ENCODE data around the gene TCF4.

The TCF4 gene

GRCh38 chr18:55404136-55404830, 183.7 kb downstream of the TCF4 start:
- no peak for DNase-seq

DNA sequence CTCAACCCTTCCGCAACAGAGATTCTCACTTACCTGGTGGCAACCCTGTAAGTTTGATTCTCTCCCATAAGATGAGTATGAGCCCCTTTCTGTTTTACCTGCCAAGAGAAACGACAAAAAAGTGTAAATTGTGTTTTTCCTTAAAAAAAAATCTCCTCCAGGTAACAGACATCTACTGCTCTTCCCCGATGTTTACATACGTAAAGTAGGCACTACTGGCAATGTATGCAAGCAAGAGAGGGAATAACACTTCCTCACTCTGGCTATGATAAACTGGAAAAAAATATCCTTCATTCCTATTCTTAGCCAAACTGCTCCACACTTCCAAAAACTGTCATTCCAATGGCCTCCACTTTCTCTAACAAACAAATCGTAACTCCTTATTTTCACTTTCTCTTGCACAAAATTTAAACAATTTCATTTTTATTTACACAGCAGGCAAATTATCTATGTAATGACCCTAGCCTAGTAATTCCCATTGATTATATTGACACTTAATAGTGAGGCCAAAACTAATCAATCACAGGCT, 184.5 kb downstream of the TCF4 start:
- no peak for DNase-seq

DNA sequence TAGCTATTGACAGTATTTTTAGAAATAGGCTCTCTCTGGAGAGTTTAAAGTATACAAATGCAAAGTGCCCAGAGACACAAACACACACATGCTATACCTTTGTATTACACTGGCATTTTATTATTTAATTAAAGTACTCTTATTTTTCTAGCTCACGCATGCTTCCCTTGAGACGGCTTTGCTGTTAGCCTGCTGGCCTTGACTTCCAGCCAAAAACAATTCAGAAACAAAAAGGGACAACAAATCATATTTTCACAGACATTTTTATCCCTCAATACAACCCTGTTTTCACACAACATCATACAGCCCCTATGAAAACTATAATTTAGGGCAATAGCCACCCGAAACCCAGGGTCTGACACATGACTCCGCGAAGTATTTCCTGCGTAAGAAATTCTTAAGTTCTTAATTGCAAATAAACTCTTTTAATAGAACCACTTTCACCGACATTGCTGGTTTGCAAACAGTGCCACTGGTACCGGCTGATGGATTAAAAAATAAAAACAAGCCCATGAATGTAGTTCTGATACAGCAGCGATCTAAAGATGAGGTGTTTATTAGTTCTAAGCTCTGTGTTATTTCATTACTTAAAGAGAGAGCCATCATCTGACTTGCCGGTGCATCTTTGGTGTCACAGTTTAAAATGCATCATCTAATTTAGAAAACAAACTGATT, 185.1 kb downstream of the TCF4 start:
- DNase-seq: peak; percentile 30

- DNase-seq: peak; percentile 91
These were observed 186.3 kb downstream of the TCF4 start for GRCh38 chr18:55401638-55402191.

GRCh38 chr18:55400590-55401541, 187.1 kb downstream of the TCF4 start:
- peak; percentile 35 for DNase-seq

GRCh38 chr18:55400081-55400480, 187.9 kb downstream of the TCF4 start:
- DNase-seq: no peak

DNA sequence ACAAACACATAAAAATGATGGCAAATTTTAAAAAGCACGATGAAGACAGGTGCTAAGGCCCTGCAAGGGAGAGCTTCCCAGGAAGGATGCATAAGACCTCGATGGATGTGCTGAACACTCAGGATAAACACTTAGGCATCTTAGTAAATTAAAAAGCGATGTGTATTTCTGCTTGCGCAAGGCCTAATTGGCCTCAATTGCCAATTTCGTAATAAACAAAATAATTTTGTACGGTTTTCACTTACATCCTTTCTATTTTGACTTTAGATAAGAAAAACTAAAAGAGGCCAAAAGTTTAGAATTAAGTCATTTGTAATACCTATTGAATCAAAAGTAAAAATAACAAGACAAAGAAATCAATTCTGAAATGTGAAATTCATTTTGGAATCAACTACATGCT, 189.1 kb downstream of the TCF4 start:
- DNase-seq: no peak

GRCh38 chr18:55396979-55397378, 191.0 kb downstream of the TCF4 start:
- no peak for DNase-seq

DNA sequence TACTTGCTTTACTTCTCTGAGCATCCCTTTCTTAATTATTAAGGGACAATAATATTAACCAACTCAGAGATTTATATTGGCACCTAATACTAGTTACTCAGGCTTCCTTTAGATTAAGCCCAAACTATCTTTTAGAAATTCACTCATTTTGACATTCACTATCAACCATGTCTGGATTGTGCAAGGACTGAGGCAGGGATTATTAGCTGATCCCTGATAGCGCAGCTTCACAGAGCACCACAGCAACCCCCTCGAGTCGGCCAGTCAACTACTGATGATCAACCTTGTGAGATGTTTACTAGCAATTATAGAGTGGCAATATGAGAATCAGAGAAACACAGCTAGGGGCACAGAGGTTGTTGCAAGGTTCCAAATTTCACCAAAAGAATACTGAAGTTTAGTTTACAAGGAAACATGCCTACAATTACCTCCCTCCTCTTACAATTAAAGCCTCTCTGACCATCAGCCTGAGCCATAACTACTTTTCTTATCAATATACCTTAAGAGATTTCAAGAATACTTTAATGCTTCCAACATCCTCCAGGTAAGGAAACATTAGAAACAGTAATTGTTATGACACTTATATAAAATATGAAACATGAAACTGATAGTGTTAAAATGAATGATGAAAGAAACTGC, 191.6 kb downstream of the TCF4 start:
- no peak for DNase-seq

GRCh38 chr18:55395799-55396198, 192.2 kb downstream of the TCF4 start:
- DNase-seq: no peak

DNA sequence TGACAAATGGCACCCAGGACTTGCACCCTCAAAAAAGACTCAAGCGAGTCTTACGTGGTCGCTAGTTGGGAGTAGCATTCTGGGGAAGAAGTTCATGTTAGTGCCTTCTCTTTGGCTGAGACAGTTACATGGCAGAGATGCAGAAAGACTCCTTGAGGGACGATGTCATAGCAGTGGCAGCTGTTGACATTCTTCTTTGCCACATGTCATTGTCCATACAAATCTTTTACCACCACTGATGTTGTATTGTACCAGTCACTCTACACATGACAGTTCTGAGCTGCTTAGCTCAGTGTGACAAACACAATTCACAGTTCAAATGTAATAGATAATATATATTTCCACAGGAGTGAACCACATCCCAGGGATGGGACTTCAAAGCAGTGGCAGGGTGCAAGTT, 197.1 kb downstream of the TCF4 start:
- peak; percentile 20 for DNase-seq

DNA sequence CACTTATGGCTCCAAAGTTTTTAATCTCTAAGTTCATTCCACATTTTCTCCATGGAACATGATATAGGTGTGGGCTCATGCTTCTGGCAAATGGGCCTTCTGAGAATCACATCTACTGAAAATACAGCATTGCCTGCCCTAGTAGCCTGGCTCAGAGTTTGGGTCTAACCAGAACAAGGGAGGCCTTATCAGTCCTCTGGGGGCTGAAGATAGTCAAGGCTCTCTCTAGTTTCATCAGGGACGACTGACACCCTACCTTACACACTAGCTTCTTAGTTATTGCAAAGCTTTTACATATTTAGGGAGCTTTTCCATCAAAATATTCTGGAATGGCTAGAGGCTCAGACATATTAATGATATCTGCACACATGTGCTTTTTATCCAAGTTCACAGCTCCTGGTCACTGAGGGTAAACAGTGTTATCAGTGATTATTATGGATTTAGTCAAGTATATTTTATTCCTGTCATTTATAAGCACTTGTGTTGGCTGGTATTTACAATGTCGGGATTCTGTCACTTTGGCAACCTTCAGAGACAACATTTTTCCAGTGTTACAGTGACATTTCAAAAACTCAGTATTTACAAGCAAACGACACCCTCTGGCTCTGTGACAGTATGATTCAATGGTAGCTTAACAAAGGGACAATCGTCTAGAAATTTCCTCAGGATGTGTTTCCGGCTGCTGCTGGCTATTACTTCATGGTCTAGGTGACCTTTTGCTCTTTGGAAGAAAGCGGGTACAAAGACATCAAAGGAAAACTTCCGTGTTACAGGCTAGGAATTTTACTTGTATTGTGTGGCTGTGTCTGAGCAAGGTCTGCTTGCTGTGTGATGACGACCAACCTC, 200.6 kb downstream of the TCF4 start:
- no peak for DNase-seq

DNA sequence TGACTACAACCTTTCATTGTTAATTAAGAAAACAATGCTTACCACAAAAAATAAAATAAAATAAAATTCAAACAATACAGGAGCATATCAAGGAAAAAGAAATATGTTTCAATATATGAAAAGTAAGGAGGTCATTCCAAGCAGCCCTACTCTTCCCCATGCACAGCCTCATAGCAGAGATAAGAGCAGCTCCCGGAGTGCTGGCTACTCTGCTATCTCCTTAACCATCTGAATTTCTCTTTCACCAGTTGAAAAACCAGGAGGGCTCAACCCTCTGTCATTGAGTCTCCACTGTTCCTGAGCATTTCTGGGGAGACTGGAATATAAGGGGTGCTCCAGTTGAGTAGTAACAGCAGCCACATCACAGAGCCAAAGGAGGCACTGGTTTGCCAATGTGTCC, 201.4 kb downstream of the TCF4 start:
- no peak for DNase-seq

- no peak for DNase-seq
These were observed 202.2 kb downstream of the TCF4 start for GRCh38 chr18:55385770-55386169.

- peak; percentile 62 for DNase-seq
These were observed 203.3 kb downstream of the TCF4 start for GRCh38 chr18:55384551-55385275.

DNA sequence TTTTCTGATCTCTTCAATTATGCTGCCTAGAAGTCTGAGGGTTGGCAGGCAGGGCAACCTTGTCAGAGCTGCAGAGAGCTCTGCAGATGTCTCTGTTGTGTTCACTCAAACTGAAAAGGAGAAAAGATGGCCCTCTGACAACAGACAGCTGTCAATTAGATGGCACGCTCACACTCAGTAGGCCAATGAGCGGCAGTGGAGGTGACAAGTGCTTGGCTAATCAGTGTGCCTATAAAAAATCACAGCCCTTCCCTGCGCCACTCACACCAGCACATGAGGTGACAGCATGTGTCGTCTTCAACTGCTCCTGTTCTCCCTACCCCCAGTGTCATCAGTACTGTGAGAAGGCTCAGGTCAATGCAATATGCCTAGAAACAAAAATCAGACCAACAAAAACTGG, 203.9 kb downstream of the TCF4 start:
- DNase-seq: no peak

DNA sequence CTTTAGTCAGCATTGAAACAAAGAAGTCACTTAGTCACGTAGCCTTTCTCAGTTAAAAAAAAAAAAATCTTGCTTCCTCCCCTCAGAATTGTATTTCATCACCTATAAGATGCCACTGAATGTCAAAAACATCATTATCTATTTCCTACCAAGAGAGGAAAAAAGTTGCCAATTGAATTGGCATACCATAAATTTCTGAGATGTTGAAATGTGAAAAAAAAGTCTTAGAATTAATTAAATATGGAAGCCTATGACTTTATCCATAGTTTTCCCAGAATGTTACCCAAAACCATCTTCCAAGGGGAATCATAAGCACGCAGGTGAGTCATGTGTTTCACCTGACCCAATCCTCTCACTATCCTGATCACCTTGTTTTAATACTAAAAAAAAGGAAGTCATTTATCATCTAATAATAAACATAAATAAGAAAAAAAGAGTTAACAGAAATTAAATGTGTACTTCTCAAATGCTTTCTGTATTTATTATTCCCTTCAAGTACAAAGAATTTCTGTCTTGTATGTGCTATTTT, 205.7 kb downstream of the TCF4 start:
- DNase-seq: no peak

DNA sequence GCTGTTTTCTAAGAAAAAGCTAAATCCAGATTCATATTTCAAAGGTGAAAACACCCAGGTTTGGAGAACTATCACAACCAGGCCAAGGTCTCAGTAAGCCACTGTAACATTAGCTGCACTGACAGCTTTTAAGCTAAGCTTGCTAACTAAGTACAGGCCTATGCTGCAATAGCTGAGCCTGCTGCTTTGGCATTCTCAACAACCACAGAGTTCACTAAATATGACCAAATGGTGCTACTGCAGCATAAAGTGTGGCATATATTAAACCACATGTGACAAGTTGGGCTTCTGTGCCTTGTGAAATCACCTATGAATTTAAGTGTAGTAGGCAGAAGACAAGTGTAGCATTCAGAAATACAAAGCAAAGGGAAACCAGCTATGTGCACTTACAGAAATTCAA, 206.7 kb downstream of the TCF4 start:
- DNase-seq: peak; percentile 59

GRCh38 chr18:55380589-55380988, 207.4 kb downstream of the TCF4 start:
- DNase-seq: peak; percentile 53

DNA sequence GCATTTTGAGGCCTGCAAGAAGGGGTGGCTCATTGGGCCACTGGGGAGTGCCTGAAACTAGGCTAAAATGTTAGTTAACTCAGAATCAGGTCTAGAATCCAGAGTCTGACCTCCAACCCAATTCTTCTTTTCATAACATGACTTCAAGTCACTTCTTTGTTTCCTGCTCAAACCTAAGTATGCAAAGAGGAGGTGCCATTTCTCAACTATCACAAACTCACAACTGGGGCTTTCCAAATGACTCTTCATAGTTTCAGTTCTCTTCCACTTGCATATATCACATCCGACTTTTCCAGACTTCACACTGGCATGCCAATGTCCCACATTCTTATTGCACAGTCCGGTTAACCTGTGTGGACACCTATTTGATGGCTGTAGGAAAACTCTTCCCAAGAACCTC, 211.6 kb downstream of the TCF4 start:
- DNase-seq: no peak

DNA sequence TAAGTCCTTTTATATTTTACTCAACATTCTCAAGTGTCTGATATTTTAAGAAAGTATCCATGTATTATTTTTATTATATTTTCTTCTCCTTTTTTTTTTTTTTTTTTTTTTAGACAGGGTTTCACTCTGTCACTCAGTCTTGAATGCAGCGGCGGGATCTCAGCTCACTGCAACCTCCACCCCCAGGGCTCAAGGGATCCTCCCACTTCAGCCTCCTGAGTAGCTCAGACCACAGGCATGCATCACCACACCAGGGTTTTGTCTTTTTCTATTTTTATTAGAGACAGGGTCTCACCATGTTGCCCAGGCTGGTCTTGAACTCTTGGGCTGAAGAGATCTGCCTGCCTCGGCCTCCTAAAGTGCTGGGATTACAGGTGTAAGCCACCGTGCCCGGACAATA, 212.1 kb downstream of the TCF4 start:
- no peak for DNase-seq

Measured in EL (cell line).